BLaER1 (cell line): ENCODE results near the gene PGAM1.
"Not testable (repeated sequence)": the region's sequence is repeated elsewhere in the genome, so short reads cannot be mapped to it uniquely, and the experiment has no call there.

ENCODE experiments used
- H3K27ac ChIP-seq: shearing (Covaris generic); formaldehyde crosslinking; 2 replicates; pipeline ENCODE4 v1.8.1; 2022
- H3K27me3 ChIP-seq: shearing (Covaris generic); formaldehyde crosslinking; 2 replicates; pipeline ENCODE4 v1.8.1; 2022
- H3K36me3 ChIP-seq: shearing (Covaris generic); formaldehyde crosslinking; 2 replicates; pipeline ENCODE4 v1.8.1; 2022
- H3K4me1 ChIP-seq: shearing (Covaris generic); formaldehyde crosslinking; 2 replicates; pipeline ENCODE4 v1.8.1; 2022
- H3K4me2 ChIP-seq: shearing (Covaris generic); formaldehyde crosslinking; 2 replicates; pipeline ENCODE4 v1.8.1; 2022
- H3K4me3 ChIP-seq: shearing (Covaris generic); formaldehyde crosslinking; 2 replicates; pipeline ENCODE4 v1.8.1; 2022
- H3K9ac ChIP-seq: shearing (Covaris generic); formaldehyde crosslinking; 2 replicates; pipeline ENCODE4 v1.8.1; 2022
- H3K9me3 ChIP-seq: shearing (Covaris generic); formaldehyde crosslinking; 2 replicates; pipeline ENCODE4 v1.8.1; 2022
- H4K20me1 ChIP-seq: shearing (Covaris generic); formaldehyde crosslinking; 2 replicates; pipeline ENCODE4 v1.8.1; 2022
- Cebpa-rat ChIP-seq: shearing (Covaris generic); IDR thresholded peaks from 2 replicates; pipeline ENCODE4 v1.8.1; 2022

The PGAM1 gene

GRCh38 chr10:97407211-97407951 is 18.6 kb upstream of the PGAM1 start:
- peak overlapping the region; percentile 58; the same call in 1 of the 2 replicates for H3K9ac ChIP-seq
- peaks cover 23% of the 10 kb centered on the region for H3K4me1 ChIP-seq
- no peaks in the 10 kb centered on the region for H3K9me3 ChIP-seq
- H3K27me3 ChIP-seq: no peaks in the 10 kb centered on the region
- H3K27ac ChIP-seq: peak overlapping the region; percentile 66
- no peak for TF ChIP-seq Cebpa-rat
- peak overlapping the region; percentile 54 for H3K4me2 ChIP-seq
- no peaks in the 10 kb centered on the region for H4K20me1 ChIP-seq
- no peaks in the 10 kb centered on the region for H3K36me3 ChIP-seq
- H3K4me3 ChIP-seq: no peak overlapping the region

- peaks cover 24% of the 10 kb centered on the region for H3K4me1 ChIP-seq
- no peak for TF ChIP-seq Cebpa-rat
- no peaks in the 10 kb centered on the region for H4K20me1 ChIP-seq
- no peak overlapping the region for H3K9ac ChIP-seq
- H3K27ac ChIP-seq: no peak overlapping the region
- no peak overlapping the region for H3K4me2 ChIP-seq
- H3K9me3 ChIP-seq: no peaks in the 10 kb centered on the region
- H3K27me3 ChIP-seq: no peaks in the 10 kb centered on the region
- H3K4me3 ChIP-seq: no peak overlapping the region
- no peaks in the 10 kb centered on the region for H3K36me3 ChIP-seq
Observed at GRCh38 chr10:97407952-97408248, 18.1 kb upstream of the PGAM1 start.

GRCh38 chr10:97408496-97408992 is 17.4 kb upstream of the PGAM1 start:
- no peak overlapping the region for H3K4me2 ChIP-seq
- no peaks in the 10 kb centered on the region for H4K20me1 ChIP-seq
- H3K4me1 ChIP-seq: peaks cover 31% of the 10 kb centered on the region
- H3K27me3 ChIP-seq: no peaks in the 10 kb centered on the region
- H3K27ac ChIP-seq: no peak overlapping the region
- H3K9me3 ChIP-seq: no peaks in the 10 kb centered on the region
- no peak overlapping the region for H3K9ac ChIP-seq
- H3K4me3 ChIP-seq: no peak overlapping the region
- TF ChIP-seq Cebpa-rat: no peak
- no peaks in the 10 kb centered on the region for H3K36me3 ChIP-seq

GRCh38 chr10:97411406-97411805 is 14.6 kb upstream of the PGAM1 start:
- no peak overlapping the region for H3K4me3 ChIP-seq
- H3K9me3 ChIP-seq: no peaks in the 10 kb centered on the region
- no peaks in the 10 kb centered on the region for H4K20me1 ChIP-seq
- TF ChIP-seq Cebpa-rat: no peak
- no peaks in the 10 kb centered on the region for H3K36me3 ChIP-seq
- H3K27me3 ChIP-seq: no peaks in the 10 kb centered on the region
- peaks cover 41% of the 10 kb centered on the region for H3K4me1 ChIP-seq
- H3K27ac ChIP-seq: no peak overlapping the region
- H3K9ac ChIP-seq: no peak overlapping the region
- H3K4me2 ChIP-seq: no peak overlapping the region

- no peak for TF ChIP-seq Cebpa-rat
- Histone ChIP-seq H3K27ac (no peak overlapping the region), H3K9ac (no peak overlapping the region), H4K20me1 (no peaks in the 10 kb centered on the region), H3K4me2 (no peak overlapping the region), H3K4me3 (no peak overlapping the region), H3K4me1 (peaks cover 33% of the 10 kb centered on the region), H3K9me3 (no peaks in the 10 kb centered on the region), H3K27me3 (no peaks in the 10 kb centered on the region), H3K36me3 (no peaks in the 10 kb centered on the region)
Observed at GRCh38 chr10:97412891-97413304, 13.1 kb upstream of the PGAM1 start.

GRCh38 chr10:97416565-97416964 is 9.4 kb upstream of the PGAM1 start:
- Histone ChIP-seq H3K9me3 (no peaks in the 10 kb centered on the region), H3K4me2 (peak overlapping the region; percentile 63), H3K36me3 (no peaks in the 10 kb centered on the region), H3K27ac (no peak overlapping the region), H3K9ac (no peak overlapping the region), H3K4me1 (peaks cover 58% of the 10 kb centered on the region), H4K20me1 (no peaks in the 10 kb centered on the region), H3K27me3 (no peaks in the 10 kb centered on the region), H3K4me3 (no peak overlapping the region)
- TF ChIP-seq Cebpa-rat: no peak

- Histone ChIP-seq H3K36me3 (peaks cover 13% of the 10 kb centered on the region; the same call in 1 of the 2 replicates), H4K20me1 (peaks cover 19% of the 10 kb centered on the region), H3K4me1 (peaks cover 61% of the 10 kb centered on the region), H3K4me2 (peak overlapping the region; percentile 56; the same call in 1 of the 2 replicates)
- not testable (repeated sequence) for H3K27ac ChIP-seq, H3K4me3 ChIP-seq, H3K27me3 ChIP-seq, H3K9ac ChIP-seq, H3K9me3 ChIP-seq
- 0 out of 2 replicates have a peak, but pooled peaks have one; percentile 29 for TF ChIP-seq Cebpa-rat
Observed at GRCh38 chr10:97423757-97424098, 2.3 kb upstream of the PGAM1 start.

- Histone ChIP-seq H4K20me1 (peaks cover 50% of the 10 kb centered on the region), H3K27ac (peak overlapping the region; percentile 88), H3K4me2 (peak overlapping the region; percentile 96), H3K4me1 (peaks cover 57% of the 10 kb centered on the region), H3K4me3 (peak overlapping the region; percentile 91), H3K9me3 (no peaks in the 10 kb centered on the region), H3K36me3 (peaks cover 44% of the 10 kb centered on the region), H3K27me3 (no peaks in the 10 kb centered on the region), H3K9ac (peak overlapping the region; percentile 95)
- no peak for TF ChIP-seq Cebpa-rat
Observed at GRCh38 chr10:97426776-97427570, 982 bp downstream of the PGAM1 start.

GRCh38 chr10:97427571-97428179 is 1.7 kb downstream of the PGAM1 start:
- H4K20me1 ChIP-seq: peaks cover 51% of the 10 kb centered on the region
- no peak for TF ChIP-seq Cebpa-rat
- H3K4me3 ChIP-seq: peak overlapping the region; percentile 91
- H3K9ac ChIP-seq: peak overlapping the region; percentile 95
- H3K4me2 ChIP-seq: peak overlapping the region; percentile 96
- H3K36me3 ChIP-seq: peaks cover 49% of the 10 kb centered on the region
- peak overlapping the region; percentile 88 for H3K27ac ChIP-seq
- no peaks in the 10 kb centered on the region for H3K9me3 ChIP-seq
- H3K4me1 ChIP-seq: peaks cover 57% of the 10 kb centered on the region
- no peaks in the 10 kb centered on the region for H3K27me3 ChIP-seq

GRCh38 chr10:97428572-97428981 is 2.6 kb downstream of the PGAM1 start:
- H3K36me3 ChIP-seq: peaks cover 53% of the 10 kb centered on the region
- peak overlapping the region; percentile 96 for H3K4me2 ChIP-seq
- H3K4me3 ChIP-seq: peak overlapping the region; percentile 91
- no peak overlapping the region; the same call in 1 of the 2 replicates for H3K27ac ChIP-seq
- peaks cover 52% of the 10 kb centered on the region for H3K4me1 ChIP-seq
- H3K9ac ChIP-seq: peak overlapping the region; percentile 95
- peaks cover 54% of the 10 kb centered on the region for H4K20me1 ChIP-seq
- H3K9me3 ChIP-seq: no peaks in the 10 kb centered on the region
- no peaks in the 10 kb centered on the region for H3K27me3 ChIP-seq
- TF ChIP-seq Cebpa-rat: no peak
